Measurements from ENCODE around the gene NACC1.

NACC1 gene

DNA sequence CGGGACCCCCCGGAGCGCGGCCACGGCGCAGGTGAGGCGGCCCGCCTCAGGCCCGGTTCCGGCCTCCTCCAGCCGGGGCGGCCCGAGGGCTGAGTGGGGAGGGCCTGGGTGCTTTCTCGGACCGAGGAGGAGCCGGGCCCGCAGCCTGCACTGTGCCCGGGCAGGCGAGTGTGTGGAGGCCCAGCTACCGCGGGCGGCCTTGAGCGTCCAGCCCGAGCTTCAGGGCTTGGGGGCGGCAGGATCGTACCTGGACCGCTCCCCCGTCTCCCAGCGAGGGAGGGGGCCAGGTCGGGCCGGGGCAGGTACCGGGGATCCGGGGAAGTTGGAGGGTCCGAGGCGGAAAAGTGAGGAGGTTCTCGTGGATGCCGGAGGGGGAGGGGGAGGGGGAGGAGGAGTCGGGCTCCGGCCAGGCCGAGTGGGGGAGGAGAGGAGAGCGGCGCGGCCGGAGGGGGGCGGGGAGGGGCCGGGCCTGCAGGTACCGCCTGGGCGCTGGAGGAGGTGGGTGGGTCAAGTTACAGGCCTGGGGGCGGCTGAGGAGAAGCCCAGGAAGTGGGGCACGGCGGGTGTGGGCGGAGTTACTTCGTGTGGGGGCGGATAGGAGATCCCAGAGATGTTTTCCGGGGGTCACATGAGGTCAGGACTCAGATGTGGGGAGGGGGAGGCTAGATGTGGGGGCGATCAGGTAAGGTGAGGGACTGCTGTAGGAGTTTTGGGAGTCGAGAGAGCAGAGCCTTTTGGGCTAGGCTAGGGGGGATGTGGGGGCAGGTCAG, 545 bp downstream of the NACC1 start:
- peak in 3 of 58 donors; percentile 18 to 44 (median 35) for DNase-seq

DNA sequence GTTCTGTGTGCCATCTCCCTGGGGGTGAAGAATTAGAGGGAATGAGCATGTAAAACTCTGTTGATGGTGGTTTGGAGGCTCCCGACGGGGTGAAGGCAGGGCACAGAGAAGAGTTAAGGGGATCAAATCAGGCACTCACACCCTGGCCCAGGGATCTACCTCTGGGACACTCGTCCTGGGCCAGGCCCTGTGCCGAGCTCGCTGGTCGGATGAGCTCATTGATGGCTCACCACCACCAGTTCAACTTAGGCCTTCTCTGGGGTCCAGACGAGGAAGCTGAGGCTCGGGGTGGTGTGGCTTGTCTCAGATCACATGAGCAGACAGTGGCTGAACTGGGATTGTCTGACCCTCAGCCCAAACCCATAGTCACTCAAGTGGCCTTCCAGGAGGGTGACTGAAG, 1.6 kb downstream of the NACC1 start:
- no peak for DNase-seq

- no peak for DNase-seq
Observed at GRCh38 chr19:13120031-13120430, 2.0 kb downstream of the NACC1 start.

DNA sequence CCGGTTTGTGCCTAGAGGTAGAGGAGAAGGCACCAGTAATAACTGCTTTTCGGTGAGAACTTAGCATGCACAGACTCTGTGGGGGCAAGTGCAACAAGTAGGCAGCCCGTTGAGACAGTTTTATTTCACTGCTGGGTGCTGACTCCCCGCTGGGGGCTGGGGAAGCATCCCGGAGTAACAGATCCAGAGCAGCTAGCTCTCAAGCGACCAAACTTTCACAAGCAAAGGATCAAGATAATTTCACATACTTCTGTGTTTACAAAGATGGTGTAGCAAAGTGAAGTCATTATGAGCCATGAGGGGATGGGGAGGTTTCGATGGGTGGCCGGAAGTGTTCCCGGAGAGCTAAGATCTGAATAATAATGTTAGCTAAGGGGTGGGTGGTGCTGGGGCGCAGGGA, 2.8 kb downstream of the NACC1 start:
- DNase-seq = no peak

- no peak for DNase-seq
Observed at GRCh38 chr19:13121551-13122274, 3.6 kb downstream of the NACC1 start.

- no peak for DNase-seq
Observed at GRCh38 chr19:13122275-13122878, 4.3 kb downstream of the NACC1 start.

DNA sequence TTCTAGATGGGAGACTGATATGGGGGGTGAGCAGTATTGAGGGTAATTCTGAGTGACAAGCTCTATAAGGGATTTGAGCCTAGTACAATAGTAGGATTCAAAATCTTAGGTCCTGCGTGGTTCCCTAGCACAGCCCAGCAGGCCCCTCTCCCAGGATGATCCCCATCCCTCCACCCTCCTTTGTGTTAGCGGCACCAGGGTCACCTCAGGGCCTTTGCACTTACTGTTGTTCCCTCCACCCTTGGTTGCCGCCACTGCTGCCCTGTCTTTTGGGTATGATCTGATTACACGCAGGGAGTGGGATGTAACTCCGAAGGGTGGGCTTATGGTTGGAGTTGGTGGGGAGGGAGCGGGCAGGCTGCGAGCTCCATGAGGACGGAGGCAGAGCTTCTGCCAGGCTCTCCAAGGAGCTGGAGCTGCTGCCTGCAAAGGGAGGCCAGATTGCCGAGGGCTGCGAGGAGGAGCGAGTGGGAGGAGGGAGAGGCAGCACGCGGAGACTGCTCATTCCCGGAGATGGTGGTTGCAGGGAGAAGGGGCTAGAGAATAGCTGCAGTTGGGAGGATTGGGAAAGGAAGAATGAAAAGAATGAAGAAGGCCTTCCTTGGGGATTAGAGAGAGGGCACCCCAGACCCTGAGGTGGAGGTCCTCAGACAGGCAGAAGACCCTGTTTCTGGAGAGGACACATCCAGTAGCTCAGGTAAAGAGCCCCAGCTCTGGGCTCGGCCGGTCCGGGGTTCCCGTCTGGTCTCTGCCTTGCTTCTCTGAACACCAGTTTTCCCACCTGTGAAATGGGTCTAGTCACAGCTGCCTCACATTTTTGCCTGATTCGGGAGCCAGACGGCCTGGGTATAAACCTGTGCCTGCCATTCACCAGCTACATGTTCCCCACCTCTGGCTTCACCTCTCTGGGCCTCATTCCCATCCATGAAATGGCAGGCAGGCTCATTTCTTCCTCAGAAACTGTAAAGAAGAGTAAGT, 5.2 kb downstream of the NACC1 start:
- DNase-seq = peak in 22 of 58 donors; percentile 10 to 70 (median 36)

- DNase-seq = no peak
Observed at GRCh38 chr19:13127051-13127450, 9.0 kb downstream of the NACC1 start.

DNA sequence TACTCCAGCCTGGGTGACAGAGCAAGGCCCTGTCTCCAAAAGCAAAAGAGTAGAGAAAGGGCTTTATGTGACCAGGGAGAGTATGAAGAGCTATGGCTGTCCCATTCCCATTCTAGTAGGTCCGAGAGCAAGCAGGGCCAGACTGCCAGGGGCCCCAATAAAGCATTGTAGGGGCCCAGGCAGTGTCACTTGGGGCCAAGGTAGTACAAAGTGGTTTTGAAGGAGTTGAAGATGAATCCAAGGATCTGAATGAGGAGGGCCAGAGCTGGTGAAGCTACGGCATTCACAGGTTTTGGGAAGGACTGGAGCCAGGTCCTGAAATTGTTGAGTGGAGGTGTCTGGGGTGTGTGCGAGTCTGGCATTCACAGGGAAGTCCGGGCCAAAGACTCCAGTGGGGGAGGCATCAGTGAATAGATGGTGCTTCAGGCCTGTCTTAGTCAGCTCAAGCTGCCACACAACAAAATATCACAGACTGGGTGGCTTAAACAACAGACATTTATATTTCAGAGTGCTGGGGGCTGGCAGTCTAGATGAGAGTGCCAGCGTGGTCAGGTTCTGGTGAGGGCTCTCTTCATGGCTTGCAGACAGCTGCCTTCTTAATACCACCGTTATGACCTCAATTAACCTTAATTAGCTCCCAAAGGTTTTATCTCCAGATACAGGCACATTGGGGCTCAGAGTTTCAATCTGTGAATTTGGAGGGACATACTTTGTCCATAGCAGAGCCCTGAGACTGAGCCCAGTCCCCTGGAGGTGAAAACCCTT, 9.9 kb downstream of the NACC1 start:
- DNase-seq = peak in 6 of 58 donors; percentile 9 to 36 (median 22)

GRCh38 chr19:13128583-13128982, 10.5 kb downstream of the NACC1 start:
- DNase-seq = no peak

DNA sequence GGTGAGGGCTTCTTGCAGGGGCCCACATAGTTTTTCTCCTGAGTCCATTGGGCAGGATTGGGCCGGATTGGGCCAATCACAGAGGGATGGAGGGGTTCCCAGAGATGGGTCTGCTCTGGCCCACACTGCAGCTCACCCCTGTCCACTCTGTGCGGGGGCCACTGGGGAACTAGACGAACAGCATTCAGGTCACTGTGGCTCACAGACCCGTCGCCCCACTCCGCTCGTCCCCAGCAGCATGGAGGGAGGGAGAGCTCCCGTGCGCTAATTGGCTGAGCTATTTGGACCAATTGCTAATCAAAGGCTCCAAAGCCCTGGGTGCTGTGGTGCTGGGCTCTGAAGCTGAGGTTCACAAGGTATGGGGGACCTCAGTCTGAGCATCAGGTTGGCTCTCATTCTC, 11.3 kb downstream of the NACC1 start:
- no peak for DNase-seq

- no peak for DNase-seq
Observed at GRCh38 chr19:13130886-13131490, 12.9 kb downstream of the NACC1 start.

- no peak for DNase-seq
Observed at GRCh38 chr19:13132471-13133180, 14.6 kb downstream of the NACC1 start.

DNA sequence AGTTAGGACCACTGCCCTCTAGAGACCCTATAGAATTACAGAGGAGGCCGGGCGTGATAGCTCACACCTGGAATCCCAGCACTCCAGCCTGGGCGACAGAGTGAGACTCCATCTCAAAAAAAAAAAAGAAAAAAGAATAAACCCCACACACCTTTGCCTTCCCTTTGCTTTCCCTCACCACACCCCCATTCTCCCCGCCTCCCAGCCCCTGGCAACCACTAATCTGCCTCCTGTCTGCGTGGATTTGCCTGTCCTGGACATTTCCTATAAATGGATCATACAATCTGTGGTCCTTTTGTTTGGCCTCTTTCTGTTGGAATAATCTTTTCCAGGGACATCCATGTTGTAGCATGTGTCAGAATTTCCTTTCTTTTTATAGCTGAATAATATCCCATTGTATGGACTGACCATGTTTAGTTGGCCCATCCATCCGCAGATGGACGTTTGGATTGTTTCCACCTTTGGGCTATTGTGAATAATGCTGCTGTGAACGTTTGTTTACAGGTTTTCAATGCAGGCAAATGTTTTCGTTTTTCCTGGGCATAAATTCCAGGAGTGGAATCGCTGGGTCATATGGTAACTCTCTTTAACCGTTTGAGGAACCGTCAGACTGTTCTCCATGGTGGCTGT, 15.3 kb downstream of the NACC1 start:
- peak in 10 of 58 donors; percentile 12 to 62 (median 37) for DNase-seq

- no peak for DNase-seq
Observed at GRCh38 chr19:13134626-13135025, 16.6 kb downstream of the NACC1 start.

DNA sequence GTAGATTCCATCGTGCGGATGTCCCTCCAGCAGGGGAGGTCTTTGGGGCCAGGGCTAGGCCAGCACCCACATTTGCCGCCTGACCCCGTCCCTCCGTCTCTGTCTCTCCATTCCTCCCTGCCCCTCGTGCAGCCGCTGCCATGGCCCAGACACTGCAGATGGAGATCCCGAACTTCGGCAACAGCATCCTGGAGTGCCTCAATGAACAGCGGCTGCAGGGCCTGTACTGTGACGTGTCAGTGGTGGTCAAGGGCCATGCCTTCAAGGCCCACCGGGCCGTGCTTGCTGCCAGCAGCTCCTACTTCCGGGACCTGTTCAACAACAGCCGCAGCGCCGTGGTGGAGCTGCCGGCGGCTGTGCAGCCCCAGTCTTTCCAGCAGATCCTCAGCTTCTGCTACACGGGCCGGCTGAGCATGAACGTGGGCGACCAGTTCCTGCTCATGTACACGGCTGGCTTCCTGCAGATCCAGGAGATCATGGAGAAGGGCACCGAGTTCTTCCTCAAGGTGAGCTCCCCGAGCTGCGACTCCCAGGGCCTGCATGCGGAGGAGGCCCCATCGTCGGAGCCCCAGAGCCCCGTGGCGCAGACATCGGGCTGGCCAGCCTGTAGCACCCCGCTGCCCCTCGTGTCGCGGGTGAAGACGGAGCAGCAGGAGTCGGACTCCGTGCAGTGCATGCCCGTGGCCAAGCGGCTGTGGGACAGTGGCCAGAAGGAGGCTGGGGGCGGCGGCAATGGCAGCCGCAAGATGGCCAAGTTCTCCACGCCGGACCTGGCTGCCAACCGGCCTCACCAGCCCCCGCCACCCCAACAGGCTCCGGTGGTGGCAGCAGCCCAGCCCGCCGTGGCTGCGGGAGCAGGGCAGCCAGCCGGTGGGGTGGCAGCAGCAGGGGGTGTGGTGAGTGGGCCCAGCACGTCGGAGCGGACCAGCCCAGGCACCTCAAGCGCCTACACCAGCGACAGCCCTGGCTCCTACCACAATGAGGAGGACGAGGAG, 17.3 kb downstream of the NACC1 start:
- DNase-seq = peak in 9 of 58 donors; percentile 5 to 57 (median 21)

DNA sequence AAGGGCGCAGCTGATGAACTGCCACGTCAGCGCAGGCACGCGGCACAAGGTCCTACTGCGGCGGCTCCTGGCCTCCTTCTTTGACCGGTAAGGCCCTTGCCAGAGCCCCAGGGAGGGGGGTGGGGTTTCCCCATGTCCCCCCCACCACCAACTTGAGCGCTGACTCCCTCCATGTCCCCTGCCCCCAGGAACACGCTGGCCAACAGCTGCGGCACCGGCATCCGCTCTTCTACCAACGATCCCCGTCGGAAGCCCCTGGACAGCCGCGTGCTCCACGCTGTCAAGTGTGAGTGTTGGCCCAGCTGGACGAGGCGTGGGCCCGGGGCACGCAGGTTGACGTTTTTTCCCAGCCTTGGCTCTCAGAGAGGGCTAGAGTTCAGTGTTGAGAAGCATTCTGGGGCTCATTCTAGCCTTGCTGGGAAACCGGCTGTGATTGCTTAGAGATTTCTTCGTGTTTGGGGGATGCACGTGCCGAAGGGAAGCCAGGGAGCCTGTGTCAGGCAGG, 19.3 kb downstream of the NACC1 start:
- DNase-seq = no peak

Measured in anterior cingulate cortex (tissue), 58 donors.